NOMO-1 treated with DMSO at 0.1 percent for 48 hours (cell line): ENCODE measurements around the gene ASB8.
"Not testable (repeated sequence)": the region's sequence is repeated elsewhere in the genome, so short reads cannot be mapped to it uniquely, and the experiment has no call there.

Experiments
- DNase-seq: peaks from one replicate; lab custom pipeline; 2025; ENCODE audit not compliant: unreplicated experiment; lab: John Stamatoyannopoulos, UW

Gene ASB8

GRCh38 chr12:48183091-48183875, 26.0 kb upstream of the ASB8 start, which contains the start of gene CCDC184:
TSS of gene CCDC184 (plus strand) at chr12:48183644. CDS start at chr12:48184123, 479 bp downstream.
- peak; percentile 31 for DNase-seq

GRCh38 chr12:48182631-48183030, 25.3 kb upstream of the ASB8 start:
- DNase-seq, result no peak

GRCh38 chr12:48180857-48181495, 23.7 kb upstream of the ASB8 start:
- DNase-seq, result no peak

GRCh38 chr12:48180424-48180823, 23.1 kb upstream of the ASB8 start:
- DNase-seq, result no peak

- DNase-seq, result no peak
Measured at GRCh38 chr12:48179466-48179865, 22.2 kb upstream of the ASB8 start.

GRCh38 chr12:48177982-48178381, 20.7 kb upstream of the ASB8 start:
- DNase-seq, result no peak

- DNase-seq, result no peak
Measured at GRCh38 chr12:48176417-48176751, 19.1 kb upstream of the ASB8 start.

GRCh38 chr12:48175613-48176416, 18.5 kb upstream of the ASB8 start:
- no peak for DNase-seq

- DNase-seq, result no peak
Measured at GRCh38 chr12:48169011-48169410, 11.7 kb upstream of the ASB8 start.

GRCh38 chr12:48165089-48165981, 8.0 kb upstream of the ASB8 start:
- DNase-seq, result peak; percentile 50

- DNase-seq, result no peak
Measured at GRCh38 chr12:48164451-48164850, 7.1 kb upstream of the ASB8 start.

GRCh38 chr12:48163150-48163747, 5.9 kb upstream of the ASB8 start:
- DNase-seq, result no peak

GRCh38 chr12:48160807-48161206, 3.5 kb upstream of the ASB8 start:
- DNase-seq, result peak; percentile 48

GRCh38 chr12:48160046-48160445, 2.7 kb upstream of the ASB8 start:
- no peak for DNase-seq

- no peak for DNase-seq
Measured at GRCh38 chr12:48157889-48158370, 615 bp upstream of the ASB8 start.

GRCh38 chr12:48156652-48157017, 680 bp downstream of the ASB8 start:
- no peak for DNase-seq

GRCh38 chr12:48155786-48156185, 1.5 kb downstream of the ASB8 start:
- DNase-seq, result not testable (repeated sequence)

- DNase-seq, result no peak
Measured at GRCh38 chr12:48151103-48151771, 6.1 kb downstream of the ASB8 start.

- no peak for DNase-seq
Measured at GRCh38 chr12:48145981-48146380, 11.3 kb downstream of the ASB8 start.

- no peak for DNase-seq
Measured at GRCh38 chr12:48143898-48144297, 13.4 kb downstream of the ASB8 start.
